Gastroesophageal sphincter (tissue), 3 donors: ENCODE measurements around the gene ZNF280C.

Source experiments
- EP300 ChIP-seq: sonication (generic); formaldehyde crosslinking; IDR thresholded peaks from one replicate; pipeline ENCODE4 v1.6.1; 2017; ENCODE audit warnings: antibody characterized with exemption, mild to moderate bottlenecking
- POLR2A ChIP-seq, 2 donors: fragments of 450-650 bp; IDR thresholded peaks; one replicate each; pipeline ENCODE4 v1.6.1; 2017; ENCODE audit warnings: antibody characterized with exemption in 2 of 2, mild to moderate bottlenecking in 2 of 2, moderate library complexity in 1 of 2
- TF ChIP-seq, protein P1 (sequence below), 4 experiments: fragments of 200-600 bp in 2 of 4; fragments of 450-650 bp in 2 of 4; sonication (generic) in 1 of 4; IDR thresholded peaks; one replicate each; pipeline ENCODE4 v1.5.1; 2017 to 2019; ENCODE audit warnings: antibody characterized with exemption in 4 of 4, mild to moderate bottlenecking in 2 of 4, moderate library complexity in 2 of 4

- TF ChIP-seq, protein P1, sequence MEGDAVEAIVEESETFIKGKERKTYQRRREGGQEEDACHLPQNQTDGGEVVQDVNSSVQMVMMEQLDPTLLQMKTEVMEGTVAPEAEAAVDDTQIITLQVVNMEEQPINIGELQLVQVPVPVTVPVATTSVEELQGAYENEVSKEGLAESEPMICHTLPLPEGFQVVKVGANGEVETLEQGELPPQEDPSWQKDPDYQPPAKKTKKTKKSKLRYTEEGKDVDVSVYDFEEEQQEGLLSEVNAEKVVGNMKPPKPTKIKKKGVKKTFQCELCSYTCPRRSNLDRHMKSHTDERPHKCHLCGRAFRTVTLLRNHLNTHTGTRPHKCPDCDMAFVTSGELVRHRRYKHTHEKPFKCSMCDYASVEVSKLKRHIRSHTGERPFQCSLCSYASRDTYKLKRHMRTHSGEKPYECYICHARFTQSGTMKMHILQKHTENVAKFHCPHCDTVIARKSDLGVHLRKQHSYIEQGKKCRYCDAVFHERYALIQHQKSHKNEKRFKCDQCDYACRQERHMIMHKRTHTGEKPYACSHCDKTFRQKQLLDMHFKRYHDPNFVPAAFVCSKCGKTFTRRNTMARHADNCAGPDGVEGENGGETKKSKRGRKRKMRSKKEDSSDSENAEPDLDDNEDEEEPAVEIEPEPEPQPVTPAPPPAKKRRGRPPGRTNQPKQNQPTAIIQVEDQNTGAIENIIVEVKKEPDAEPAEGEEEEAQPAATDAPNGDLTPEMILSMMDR (IDR thresholded peaks at IDR 0.05), result no peak
- TF ChIP-seq POLR2A (IDR thresholded peaks at IDR 0.05) (no peak), EP300 (no peak)
Measured at GRCh38 chrX:130176942-130177341, 91.8 kb downstream of the ZNF280C start.
